ENCODE measurements around the gene LCN12. TPM values are rescaled to one million over a fixed set of nuclear protein-coding genes. Genes with fewer than 3 reads are reported as not detected.

Gene LCN12
- total RNA-seq, 1 donor from 2014 or later, result not detected

GRCh38 chr9:136943291-136944211 is 8.5 kb upstream of the LCN12 start:
- Mint-ChIP-seq H3K9me3 (no peaks in the 10 kb centered on the region), H3K27me3 (ENCODE audit: insufficient read depth, low read depth) (peaks cover 10% of the 10 kb centered on the region), H3K4me3 (peak overlapping the region; percentile 85), H3K27ac (no peak overlapping the region), H3K36me3 (peaks cover 6% of the 10 kb centered on the region), H3K4me1 (peaks cover 5% of the 10 kb centered on the region)
- no peak overlapping the region for H3K27ac ChIP-seq
- H3K9ac ChIP-seq, result peak overlapping the region; percentile 85
- H3K27me3 ChIP-seq, result no peaks in the 10 kb centered on the region
- peaks cover 12% of the 10 kb centered on the region for H3F3A ChIP-seq (ENCODE audit: low read depth)
- H3K79me2 ChIP-seq (ENCODE audit: low read depth), result peaks cover 10% of the 10 kb centered on the region
- peak overlapping the region; percentile 100 for H3K4me2 ChIP-seq
- H3K9me3 ChIP-seq (ENCODE audit: low read depth), result no peaks in the 10 kb centered on the region
- no peaks in the 10 kb centered on the region for H3K36me3 ChIP-seq
- H4K20me1 ChIP-seq (ENCODE audit: low read depth), result peaks cover 25% of the 10 kb centered on the region
- H2AFZ ChIP-seq (replicated peaks), result peak overlapping the region; percentile 57
- peak; percentile 67 for DNase-seq (ENCODE audit: low spot score)
- no peak for TF ChIP-seq CTCF (IDR thresholded peaks at IDR 0.05)
- TF ChIP-seq EZH2 (IDR thresholded peaks at IDR 0.05), result no peak
- no peak for TF ChIP-seq EZH2phosphoT487 (IDR thresholded peaks at IDR 0.05)
- H3K4me3 ChIP-seq, result peak overlapping the region; percentile 99
- no peaks in the 10 kb centered on the region for H3K4me1 ChIP-seq

- Mint-ChIP-seq H3K4me3 (peak overlapping the region; percentile 85), H3K9me3 (no peaks in the 10 kb centered on the region), H3K27me3 (ENCODE audit: insufficient read depth, low read depth) (peaks cover 9% of the 10 kb centered on the region), H3K4me1 (peaks cover 4% of the 10 kb centered on the region), H3K36me3 (peaks cover 3% of the 10 kb centered on the region), H3K27ac (no peak overlapping the region)
- no peaks in the 10 kb centered on the region for H3K36me3 ChIP-seq
- peaks cover 10% of the 10 kb centered on the region for H3K79me2 ChIP-seq (ENCODE audit: low read depth)
- H4K20me1 ChIP-seq (ENCODE audit: low read depth), result peaks cover 25% of the 10 kb centered on the region
- H3K9ac ChIP-seq, result peak overlapping the region; percentile 85
- no peaks in the 10 kb centered on the region for H3K27me3 ChIP-seq
- H3K4me2 ChIP-seq, result peak overlapping the region; percentile 100
- peaks cover 12% of the 10 kb centered on the region for H3F3A ChIP-seq (ENCODE audit: low read depth)
- peaks cover 2% of the 10 kb centered on the region for H3K4me1 ChIP-seq
- peak overlapping the region; percentile 99 for H3K4me3 ChIP-seq
- H3K9me3 ChIP-seq (ENCODE audit: low read depth), result no peaks in the 10 kb centered on the region
- peak overlapping the region; percentile 57 for H2AFZ ChIP-seq (replicated peaks)
- H3K27ac ChIP-seq, result peak overlapping the region; percentile 63
- no peak for DNase-seq (ENCODE audit: low spot score)
- TF ChIP-seq EZH2phosphoT487 (IDR thresholded peaks at IDR 0.05) (no peak), CTCF (IDR thresholded peaks at IDR 0.05) (no peak), EZH2 (IDR thresholded peaks at IDR 0.05) (no peak)
Measured at GRCh38 chr9:136944212-136944518, 7.9 kb upstream of the LCN12 start.

- Mint-ChIP-seq H3K27ac (peak within 1 kb of the TSS; percentile 79), H3K9me3 (no peaks in the 10 kb centered on the region), H3K27me3 (ENCODE audit: insufficient read depth, low read depth) (peaks cover 6% of the 10 kb centered on the region), H3K4me3 (peak within 1 kb of the TSS; percentile 85), H3K4me1 (peaks cover 4% of the 10 kb centered on the region), H3K36me3 (no peaks in the 10 kb centered on the region)
- peaks cover 12% of the 10 kb centered on the region for H3F3A ChIP-seq (ENCODE audit: low read depth)
- no peaks in the 10 kb centered on the region for H3K36me3 ChIP-seq
- peaks cover 25% of the 10 kb centered on the region for H4K20me1 ChIP-seq (ENCODE audit: low read depth)
- H2AFZ ChIP-seq (replicated peaks), result peak within 1 kb of the TSS; percentile 57
- H3K9me3 ChIP-seq (ENCODE audit: low read depth), result no peaks in the 10 kb centered on the region
- peak; percentile 99 for DNase-seq (ENCODE audit: low spot score)
- peaks cover 5% of the 10 kb centered on the region for H3K4me1 ChIP-seq
- peak within 1 kb of the TSS; percentile 99 for H3K4me3 ChIP-seq
- H3K79me2 ChIP-seq (ENCODE audit: low read depth), result peaks cover 10% of the 10 kb centered on the region
- TF ChIP-seq EZH2phosphoT487 (IDR thresholded peaks at IDR 0.05) (no peak), CTCF (IDR thresholded peaks at IDR 0.05) (peak; percentile 95)
- H3K4me2 ChIP-seq, result peak within 1 kb of the TSS; percentile 100
- peak within 1 kb of the TSS; percentile 85 for H3K9ac ChIP-seq
- peak within 1 kb of the TSS; percentile 63 for H3K27ac ChIP-seq
- no peaks in the 10 kb centered on the region for H3K27me3 ChIP-seq
Measured at GRCh38 chr9:136944519-136945332, 7.3 kb upstream of the LCN12 start, which contains the start of the genes C8G and FBXW5. Gene C8G (plus strand): TSS chr9:136945243. CDS start chr9:136945321, 78 bp downstream. Gene FBXW5 (minus strand): TSS chr9:136944738. CDS start chr9:136944083, 655 bp downstream.

Data from neural progenitor cell (in vitro differentiated cells).